HepG2 (cell line): ENCODE measurements around the gene COBLL1.
A peak's percentile ranks its signal among the peaks of the same experiment; 100 is the strongest.

ENCODE experiments used
- CHD4 ChIP-seq: fragments of 200-600 bp; sonication (generic); IDR thresholded peaks from 2 replicates; pipeline ENCODE4 v1.7.0; 2017; ENCODE audit warnings: mild to moderate bottlenecking, low read length, borderline replicate concordance
- CTCF ChIP-seq: sonication (generic); formaldehyde crosslinking; IDR thresholded peaks from 2 replicates; pipeline ENCODE4 v1.5.0; 2020; ENCODE audit warnings: mild to moderate bottlenecking, missing genetic modification reagents, moderate library complexity
- MIXL1 ChIP-seq: IDR thresholded peaks from 2 replicates; pipeline ENCODE4 v1.6.1; 2016
- MYC ChIP-seq: sonication (generic); formaldehyde crosslinking; IDR thresholded peaks from 2 replicates; pipeline ENCODE4 v1.9.0; 2021; ENCODE audit warnings: missing genetic modification reagents, borderline replicate concordance
- RFX3 ChIP-seq: IDR thresholded peaks from 2 replicates; pipeline ENCODE4 v1.6.1; 2016; ENCODE audit warnings: missing biosample characterization, missing genetic modification reagents
- SP1 ChIP-seq, 2 experiments: fragments of 450-650 bp in 1 of 2; sonication (generic) in 1 of 2; formaldehyde crosslinking in 1 of 2; IDR thresholded peaks; 2 replicates each; pipeline versions ENCODE4 v1.4.0 to v1.6.1; 2016 to 2020; ENCODE audit warnings: missing genetic modification reagents in 1 of 2
- STAT6 ChIP-seq: sonication (generic); formaldehyde crosslinking; IDR thresholded peaks from 2 replicates; pipeline ENCODE4 v1.4.0; 2020; ENCODE audit warnings: missing genetic modification reagents, mild to moderate bottlenecking, borderline replicate concordance
- ZBTB43 ChIP-seq: sonication (generic); formaldehyde crosslinking; conservative IDR thresholded peaks from 2 replicates; pipeline ENCODE4 v1.4.0; 2020; ENCODE audit warnings: missing genetic modification reagents
- ZFP36 ChIP-seq: fragments of 150-350 bp; IDR thresholded peaks from 2 replicates; pipeline ENCODE4 v1.6.1; 2018; ENCODE audit warnings: borderline replicate concordance, low read length, low read depth; ENCODE audit not compliant: partially characterized antibody
- ZNF432 ChIP-seq: sonication (generic); formaldehyde crosslinking; IDR thresholded peaks from 2 replicates; pipeline ENCODE4 v1.5.0; 2020; ENCODE audit warnings: missing genetic modification reagents, mild to moderate bottlenecking, borderline replicate concordance

- peak; percentile 94 for TF ChIP-seq CHD4
- TF ChIP-seq ZFP36: no peak
- TF ChIP-seq ZBTB43: 0 out of 2 replicates have a peak, but pooled peaks have one; percentile 19
- TF ChIP-seq RFX3 (CRISPR knock-in tag): no peak
- TF ChIP-seq MIXL1 (CRISPR knock-in tag): peak; percentile 63; the same call in 1 of the 2 replicates
- TF ChIP-seq CTCF (CRISPR knock-in tag): no peak
- TF ChIP-seq ZNF432: no peak
- TF ChIP-seq MYC (CRISPR knock-in tag): no peak
- no peak for TF ChIP-seq SP1 (IDR thresholded peaks at IDR 0.05)
- no peak for TF ChIP-seq SP1 (CRISPR knock-in tag; IDR thresholded peaks at IDR 0.05)
- no peak for TF ChIP-seq STAT6 (CRISPR knock-in tag)
Observed at GRCh38 chr2:164875334-164876205, 33.9 kb upstream of the COBLL1 start.
